SKM-1 treated with dmso at 0.1 percent for 144 hours (cell line): ENCODE measurements around the gene DELE1.
"Not testable (repeated sequence)": the region's sequence is repeated elsewhere in the genome, so short reads cannot be mapped to it uniquely, and the experiment has no call there.

ENCODE experiments used
- DNase-seq: peaks from one replicate; lab custom pipeline; 2025; ENCODE audit not compliant: unreplicated experiment; lab: John Stamatoyannopoulos, UW

The DELE1 gene

DNA sequence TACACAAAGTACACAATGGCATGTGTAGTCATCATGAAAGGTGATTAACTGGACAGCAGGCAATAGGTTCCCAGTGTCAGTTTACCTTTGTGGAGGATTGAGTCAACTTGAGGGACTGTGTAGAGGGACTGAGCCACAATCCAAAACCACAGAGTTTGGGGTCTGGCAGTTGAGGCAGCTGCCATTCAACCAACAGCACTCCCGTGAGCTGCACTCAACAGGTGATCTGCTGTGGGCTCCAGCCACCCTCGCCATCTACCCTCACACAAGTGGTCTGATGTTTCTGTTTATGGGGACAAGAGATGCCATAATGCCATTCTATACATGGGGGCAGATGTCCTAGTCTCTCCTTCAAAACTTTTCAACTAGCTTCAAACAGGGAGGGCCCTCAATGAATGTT, 2.9 kb upstream of the DELE1 start:
- DNase-seq, result no peak

DNA sequence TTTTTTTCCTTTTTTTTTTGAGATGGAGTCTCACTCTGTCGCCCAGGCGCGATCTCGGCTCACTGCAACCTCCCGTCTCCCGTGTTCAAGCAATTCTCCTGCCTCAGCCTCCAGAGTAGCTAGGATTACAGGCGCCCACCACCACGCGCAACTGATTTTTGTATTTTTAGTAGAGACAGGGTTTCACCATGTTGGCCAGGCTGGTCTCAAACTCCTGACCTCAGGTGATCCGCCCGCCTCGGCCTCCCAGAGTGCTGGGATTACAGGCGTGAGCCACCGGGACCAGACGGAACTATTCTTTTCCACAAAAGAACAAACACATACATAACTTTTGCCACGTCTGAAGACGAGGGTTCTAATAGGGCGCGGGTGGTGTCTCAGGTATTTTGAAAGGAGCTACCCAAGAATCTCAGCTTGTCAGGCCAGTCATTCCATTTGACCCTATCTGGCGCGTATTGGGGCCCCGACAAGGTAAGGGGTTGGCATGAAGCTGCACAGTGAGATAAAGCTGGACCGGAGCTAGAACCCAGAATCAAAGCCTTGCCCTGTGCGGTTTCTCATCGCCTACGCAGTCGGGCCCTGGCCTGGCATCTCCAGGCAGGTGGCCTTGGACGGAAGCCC, 734 bp upstream of the DELE1 start:
- not testable (repeated sequence) for DNase-seq

- DNase-seq, result no peak
These were observed 2.8 kb downstream of the DELE1 start for GRCh38 chr5:141926434-141926833.

DNA sequence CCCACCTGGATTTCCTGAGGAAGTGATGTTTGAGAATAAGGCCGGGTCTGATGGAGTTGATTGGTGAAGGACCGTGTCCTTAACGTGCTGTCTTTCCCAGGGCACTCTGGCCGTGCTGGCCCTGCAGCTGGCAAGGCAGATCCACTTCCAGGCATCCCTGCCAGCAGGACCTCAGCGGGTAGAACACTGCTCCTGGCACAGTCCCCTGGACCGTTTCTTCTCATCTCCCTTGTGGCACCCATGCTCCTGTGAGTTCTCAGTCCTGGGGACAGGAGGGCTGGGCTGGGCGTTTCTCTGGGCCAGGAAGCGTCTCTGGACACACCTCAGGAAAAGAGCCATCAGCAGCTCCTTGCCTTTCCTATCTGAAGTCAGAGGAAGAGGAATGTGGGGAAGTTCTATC, 4.4 kb downstream of the DELE1 start:
- no peak for DNase-seq

DNA sequence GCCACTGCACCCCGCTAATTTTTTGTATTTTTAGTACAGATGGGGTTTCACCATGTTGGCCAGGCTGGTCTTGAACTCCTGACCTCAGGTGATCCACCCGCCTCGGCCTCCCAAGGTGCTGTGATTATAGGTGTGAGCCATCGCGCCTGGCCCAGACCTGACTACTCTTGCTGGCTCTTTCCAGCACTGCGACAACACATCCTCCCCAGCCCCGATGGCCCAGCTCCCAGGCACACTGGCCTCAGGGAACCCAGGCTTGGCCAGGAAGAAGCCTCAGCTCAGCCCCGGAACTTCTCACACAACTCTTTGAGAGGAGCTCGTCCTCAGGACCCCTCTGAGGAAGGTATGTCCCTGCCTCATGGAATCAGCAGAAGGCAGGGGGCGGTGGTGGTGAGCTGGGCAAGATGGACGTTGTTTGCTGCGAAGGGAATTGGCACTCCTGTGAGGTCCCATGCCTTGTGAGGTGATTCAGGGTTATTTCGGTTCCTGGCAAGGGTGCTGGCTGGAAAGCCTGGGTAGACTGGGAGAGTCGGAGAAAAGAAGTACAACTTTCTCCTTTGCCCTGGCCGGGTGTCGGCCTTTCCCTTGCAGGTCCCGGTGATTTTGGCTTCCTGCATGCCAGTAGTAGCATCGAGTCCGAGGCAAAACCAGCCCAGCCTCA, 5.9 kb downstream of the DELE1 start:
- no peak for DNase-seq

GRCh38 chr5:141931694-141932093, 8.0 kb downstream of the DELE1 start:
- DNase-seq, result no peak

- no peak for DNase-seq
These were observed 9.5 kb downstream of the DELE1 start for GRCh38 chr5:141933151-141933550.

GRCh38 chr5:141934099-141934844, 10.6 kb downstream of the DELE1 start:
- DNase-seq, result no peak

- no peak for DNase-seq
These were observed 11.9 kb downstream of the DELE1 start for GRCh38 chr5:141935538-141935937.

- peak; percentile 25 for DNase-seq
These were observed 17.1 kb downstream of the DELE1 start for GRCh38 chr5:141940695-141941271.

DNA sequence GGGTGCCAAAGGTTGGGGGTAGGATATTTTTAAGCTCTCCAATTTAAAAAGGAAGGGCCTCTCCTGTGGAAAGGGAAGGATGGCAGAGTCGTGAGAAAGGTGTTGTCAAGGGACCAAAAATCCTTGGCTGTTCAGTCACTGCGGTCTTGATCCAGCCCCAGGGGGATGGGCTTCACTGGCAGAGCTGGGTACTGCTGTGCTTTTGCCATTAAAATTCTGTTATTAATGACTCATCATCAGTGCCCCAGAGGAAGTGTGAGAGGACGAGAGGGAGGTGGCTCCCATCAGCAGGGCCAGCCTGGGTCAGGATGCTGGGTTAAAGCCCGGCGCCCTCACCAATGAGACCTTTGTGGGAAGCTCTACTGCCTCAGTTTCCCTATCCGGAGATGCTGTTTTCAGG, 17.6 kb downstream of the DELE1 start:
- no peak for DNase-seq

DNA sequence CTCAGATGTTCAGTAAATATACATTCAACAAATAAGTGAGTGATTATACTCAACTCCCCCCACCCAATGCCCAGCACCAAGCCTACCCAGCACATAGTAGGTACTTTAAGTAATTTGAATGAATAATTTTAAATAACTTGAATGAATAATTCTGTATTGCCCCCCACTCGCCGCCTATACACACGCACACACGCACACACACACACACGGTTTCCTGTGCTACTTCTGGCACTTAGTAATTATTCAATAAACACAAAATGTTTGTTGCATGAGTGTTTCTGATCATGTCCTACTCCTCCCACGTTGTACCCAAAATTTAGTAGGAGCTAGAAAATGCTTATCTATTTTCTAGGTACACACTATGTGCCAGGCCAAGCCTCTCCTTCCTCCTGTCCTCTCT, 18.1 kb downstream of the DELE1 start:
- no peak for DNase-seq

- DNase-seq, result no peak
These were observed 18.6 kb downstream of the DELE1 start for GRCh38 chr5:141942185-141942857.

DNA sequence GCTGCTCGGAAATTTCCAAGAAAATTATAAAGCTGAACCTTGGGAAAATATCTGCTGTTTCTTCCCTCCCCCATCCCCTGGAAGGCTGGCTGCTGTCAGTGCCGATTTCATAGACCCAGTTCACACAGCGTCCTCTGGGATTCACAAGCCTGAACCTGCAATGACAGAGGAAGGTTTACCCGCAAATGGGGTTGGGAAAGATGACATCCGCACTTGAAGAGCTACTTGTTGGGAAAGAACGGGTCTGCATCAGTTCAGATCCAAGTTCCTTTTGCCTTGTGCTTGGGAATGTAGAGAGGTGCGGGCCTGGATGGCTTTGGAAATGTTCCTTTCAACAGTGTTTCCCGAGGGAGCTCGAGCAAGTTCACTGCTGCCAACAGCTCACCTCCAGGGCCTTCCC, 20.4 kb downstream of the DELE1 start:
- no peak for DNase-seq

- peak; percentile 27 for DNase-seq
These were observed 21.9 kb downstream of the DELE1 start for GRCh38 chr5:141945511-141946051.

DNA sequence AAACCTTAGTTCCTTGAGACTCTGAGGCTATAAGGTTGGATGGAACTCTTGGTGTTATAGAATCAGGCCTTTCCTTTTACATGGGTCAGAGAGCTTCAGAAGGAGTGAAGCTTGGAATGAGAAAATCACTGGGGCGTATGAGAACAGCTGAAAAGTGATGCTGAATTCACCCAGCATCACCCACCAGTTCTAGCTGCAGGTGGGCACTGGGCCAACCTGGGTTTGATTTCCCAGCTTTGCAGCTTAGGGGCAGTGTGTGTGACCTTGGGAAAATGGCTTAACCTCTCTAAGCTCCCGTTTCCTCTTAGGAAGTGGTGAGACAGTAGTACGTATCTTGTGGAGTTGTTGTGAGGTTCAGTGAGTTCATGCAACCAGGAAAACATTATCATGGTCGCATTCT, 23.6 kb downstream of the DELE1 start:
- no peak for DNase-seq

DNA sequence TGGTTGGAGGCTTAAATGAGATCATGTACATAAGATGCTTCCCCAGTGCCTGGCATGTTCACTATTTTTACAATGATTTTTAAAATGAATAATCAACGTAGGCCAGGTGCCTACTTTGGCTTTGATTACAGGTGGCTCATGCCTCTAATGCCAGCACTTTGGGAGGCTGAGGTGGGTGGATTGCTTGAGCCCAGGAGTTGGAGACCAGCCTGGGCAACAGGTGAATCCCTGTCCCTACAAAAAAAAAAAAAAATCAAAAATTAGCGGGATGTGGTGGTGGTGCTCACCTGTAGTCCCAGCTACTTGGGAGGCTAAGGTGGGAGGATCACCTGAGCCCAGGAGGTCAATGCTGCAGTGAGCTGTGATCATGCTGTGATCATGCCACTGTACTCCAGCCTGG, 25.1 kb downstream of the DELE1 start:
- DNase-seq, result no peak

DNA sequence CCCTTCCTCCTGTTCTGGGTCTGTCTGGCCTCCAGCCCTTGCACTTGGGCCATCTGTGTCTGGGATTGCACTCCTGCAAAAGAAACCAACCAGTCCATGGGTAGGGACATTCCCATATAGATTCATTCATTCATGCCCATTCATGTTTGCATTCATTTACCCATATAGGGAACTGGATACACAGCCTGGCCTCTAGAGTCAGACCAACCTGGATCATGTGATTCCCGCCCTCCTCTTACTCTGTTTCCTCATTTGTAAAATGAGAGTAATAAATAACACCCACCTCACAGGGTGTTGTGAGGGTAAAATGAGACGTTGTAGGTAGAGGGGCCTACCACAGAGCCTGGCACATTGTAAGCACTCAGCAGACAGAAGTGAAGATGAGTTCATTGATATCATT, 25.8 kb downstream of the DELE1 start:
- no peak for DNase-seq

DNA sequence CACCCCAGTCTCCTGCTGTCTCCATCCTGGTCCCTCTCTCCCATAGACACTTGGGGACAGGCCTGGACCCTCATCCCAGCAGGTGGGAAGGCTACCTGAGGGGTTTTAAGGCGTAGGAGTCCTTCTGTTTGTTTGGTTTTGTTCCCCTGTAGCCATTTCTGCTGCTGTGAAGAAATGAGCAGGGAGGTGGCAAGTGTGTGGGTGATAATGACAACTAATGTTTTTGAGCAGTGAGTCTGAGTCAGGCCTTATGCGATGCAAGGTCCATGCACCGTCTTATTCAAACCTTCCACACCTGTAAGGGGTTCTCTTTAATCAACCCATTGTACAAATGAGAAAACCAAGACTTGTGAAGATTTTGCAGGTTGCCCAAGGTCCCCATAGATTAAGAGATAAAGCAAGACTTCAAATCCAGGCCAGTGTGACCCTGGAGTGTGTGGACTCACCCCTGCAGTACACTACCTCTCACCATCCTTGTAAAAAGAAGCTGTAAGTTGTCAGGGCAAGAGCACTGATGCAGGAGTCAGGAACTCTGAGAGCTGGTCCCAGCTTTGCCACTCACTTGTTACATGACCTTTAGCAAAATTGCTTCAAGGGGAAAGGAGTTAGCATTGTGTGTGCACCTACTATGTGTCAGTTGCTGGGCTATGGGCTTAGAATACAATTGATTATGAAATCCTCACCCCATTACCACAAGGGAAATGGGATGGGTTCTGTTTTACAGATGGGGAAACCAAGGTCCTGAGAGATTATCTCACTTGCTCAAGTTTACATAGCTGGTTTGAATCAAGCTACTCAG, 26.7 kb downstream of the DELE1 start:
- no peak for DNase-seq

GRCh38 chr5:141951332-141951781, 27.7 kb downstream of the DELE1 start:
- DNase-seq, result no peak
